Stomach (tissue), 4 donors: ENCODE measurements around the gene DYDC2.

Experiments
- CTCF ChIP-seq, 7 experiments: fragments of 450-650 bp in 4 of 7; fragments of 200-600 bp in 3 of 7; sonication (generic) in 3 of 7; IDR thresholded peaks; one replicate each; pipeline ENCODE4 v1.5.1; 2016 to 2019; ENCODE audit warnings: antibody characterized with exemption in 7 of 7, control low read depth in 2 of 7, mild to moderate bottlenecking in 1 of 7
- EP300 ChIP-seq: sonication (generic); formaldehyde crosslinking; IDR thresholded peaks from one replicate; pipeline ENCODE4 v1.6.1; 2017; ENCODE audit warnings: antibody characterized with exemption
- POLR2A ChIP-seq, 4 donors: fragments of 450-650 bp; IDR thresholded peaks; one replicate each; pipeline ENCODE4 v1.6.1; 2016; ENCODE audit warnings: antibody characterized with exemption in 4 of 4, control low read depth in 2 of 4, mild to moderate bottlenecking in 1 of 4, moderate library complexity in 1 of 4

DNA sequence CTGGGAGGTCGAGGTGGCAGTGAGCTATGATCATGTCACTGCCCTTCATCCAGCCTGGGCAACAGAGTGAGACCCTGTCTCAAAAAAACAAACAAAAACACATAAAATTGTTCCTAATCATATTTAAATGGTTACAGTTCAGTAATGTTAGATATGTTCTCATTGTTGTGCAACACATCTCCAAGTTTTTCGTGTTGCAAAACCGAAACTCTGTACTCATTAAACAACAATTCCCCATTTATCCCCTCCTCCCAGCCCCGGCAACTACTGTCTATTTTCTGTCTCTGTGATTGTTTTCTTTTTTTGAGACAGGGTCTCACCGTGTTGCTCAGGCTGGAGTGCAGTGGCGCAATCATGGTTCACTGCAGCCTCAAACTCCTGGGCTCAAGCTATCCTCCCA, 35.7 kb downstream of the DYDC2 start:
- TF ChIP-seq CTCF (IDR thresholded peaks at IDR 0.05) = no peak
- no peak for TF ChIP-seq EP300
- TF ChIP-seq POLR2A (IDR thresholded peaks at IDR 0.05) = no peak
